WTC11 (cell line): ENCODE data around the gene C2orf80. TPM values are rescaled to one million over a fixed set of nuclear protein-coding genes. Genes with fewer than 3 reads are reported as not detected.

Experiments used
- ATAC-seq: fragments of 200-7000 bp; cut with Tn5 transposase; 2 replicates; pipeline ENCODE4 v1.10.0; 2021; ENCODE audit warnings: mild to moderate bottlenecking, moderate library complexity
- CTCF ChIA-PET: fragments of 300-600 bp; sonication (Branson Sonifier 250); formaldehyde crosslinking; loops from one replicate; lab custom pipeline; 2021; ENCODE audit warnings: antibody characterized with exemption; lab: Charles Lee
- POLR2A ChIA-PET: fragments of 350-600 bp; sonication (Branson Sonifier 250); formaldehyde crosslinking; loops from one replicate; lab custom pipeline; 2021; ENCODE audit warnings: antibody characterized with exemption; lab: Charles Lee
- DNase-seq: peaks from one replicate; pipeline ENCODE4 v3.0.0; 2021; ENCODE audit warnings: low spot score
- H3K27ac Mint-ChIP-seq: 2 replicates; pipeline ENCODE4 v1.8.0; 2021; ENCODE audit warnings: mixed read lengths
- H3K27me3 Mint-ChIP-seq: 2 replicates; pipeline ENCODE4 v1.8.0; 2021; ENCODE audit warnings: low read depth, mild to moderate bottlenecking, moderate library complexity, mixed read lengths
- H3K36me3 Mint-ChIP-seq: 2 replicates; pipeline ENCODE4 v1.8.0; 2021; ENCODE audit warnings: mixed read lengths
- H3K4me1 Mint-ChIP-seq: 2 replicates; pipeline ENCODE4 v1.8.0; 2022; ENCODE audit warnings: mixed read lengths
- H3K4me3 Mint-ChIP-seq: 2 replicates; pipeline ENCODE4 v1.8.0; 2021; ENCODE audit warnings: mild to moderate bottlenecking, moderate library complexity, mixed read lengths
- H3K9me3 Mint-ChIP-seq: 2 replicates; pipeline ENCODE4 v1.8.0; 2021; ENCODE audit warnings: mixed read lengths
- CREM ChIP-seq: sonication (generic); formaldehyde crosslinking; IDR thresholded peaks from 2 replicates; pipeline ENCODE4 v1.8.1; 2022; ENCODE audit warnings: mild to moderate bottlenecking, missing genetic modification reagents, moderate library complexity
- E2F1 ChIP-seq: sonication (generic); formaldehyde crosslinking; IDR thresholded peaks from 2 replicates; pipeline ENCODE4 v1.8.0; 2022; ENCODE audit warnings: mild to moderate bottlenecking, missing genetic modification reagents
- ETV6 ChIP-seq: sonication (generic); formaldehyde crosslinking; IDR thresholded peaks from 2 replicates; pipeline ENCODE4 v1.8.1; 2022; ENCODE audit warnings: mild to moderate bottlenecking, missing genetic modification reagents
- FOXP1 ChIP-seq: sonication (generic); formaldehyde crosslinking; IDR thresholded peaks from 2 replicates; pipeline ENCODE4 v1.8.0; 2022; ENCODE audit warnings: missing genetic modification reagents, mild to moderate bottlenecking, moderate library complexity, borderline replicate concordance
- FOXP4 ChIP-seq: sonication (generic); formaldehyde crosslinking; IDR thresholded peaks from 2 replicates; pipeline ENCODE4 v1.8.0; 2022; ENCODE audit warnings: mild to moderate bottlenecking, missing genetic modification reagents
- MYBL2 ChIP-seq: sonication (generic); formaldehyde crosslinking; IDR thresholded peaks from 2 replicates; pipeline ENCODE4 v1.8.1; 2023; ENCODE audit warnings: mild to moderate bottlenecking, moderate library complexity, missing genetic modification reagents
- PRRX2 ChIP-seq: fragments of 250-450 bp; sonication (Bioruptor Pico); IDR thresholded peaks from 2 replicates; pipeline ENCODE4 v1.8.0; 2021; ENCODE audit warnings: mild to moderate bottlenecking
- STAT6 ChIP-seq: sonication (generic); formaldehyde crosslinking; conservative IDR thresholded peaks from 2 replicates; pipeline ENCODE4 v1.8.1; 2023; ENCODE audit warnings: mild to moderate bottlenecking, low read depth, missing genetic modification reagents, moderate library complexity
- ZNF512 ChIP-seq: sonication (generic); formaldehyde crosslinking; IDR thresholded peaks from 2 replicates; pipeline ENCODE4 v1.8.1; 2022; ENCODE audit warnings: missing genetic modification reagents, borderline replicate concordance
- total RNA-seq: library from RNA; stranded (reverse); gene quantifications from 3 replicates; pipeline ENCODE4 v1.2.3, GENCODE V29; 2021
- TF ChIP-seq, protein P1 (sequence below): sonication (generic); formaldehyde crosslinking; conservative IDR thresholded peaks from 2 replicates; pipeline ENCODE4 v1.8.1; 2022; ENCODE audit warnings: mild to moderate bottlenecking, missing genetic modification reagents
- TF ChIP-seq, protein P2 (sequence below): sonication (generic); formaldehyde crosslinking; IDR thresholded peaks from 2 replicates; pipeline ENCODE4 v1.8.0; 2022; ENCODE audit warnings: missing genetic modification reagents
- TF ChIP-seq, protein P3 (sequence below): sonication (generic); formaldehyde crosslinking; IDR thresholded peaks from 2 replicates; pipeline ENCODE4 v1.8.1; 2022; ENCODE audit warnings: mild to moderate bottlenecking, missing genetic modification reagents, moderate library complexity, borderline replicate concordance
- TF ChIP-seq, protein P4 (sequence below): fragments of 250-450 bp; sonication (Bioruptor Pico); IDR thresholded peaks from 2 replicates; pipeline ENCODE4 v1.8.0; 2021; ENCODE audit warnings: mild to moderate bottlenecking
- TF ChIP-seq, protein P5 (sequence below): sonication (generic); formaldehyde crosslinking; IDR thresholded peaks from 2 replicates; pipeline ENCODE4 v1.8.0; 2023; ENCODE audit warnings: missing genetic modification reagents, mild to moderate bottlenecking, borderline replicate concordance

C2orf80 gene
- total RNA-seq, 1 experiment from 2014 or later: 0.87 TPM

DNA sequence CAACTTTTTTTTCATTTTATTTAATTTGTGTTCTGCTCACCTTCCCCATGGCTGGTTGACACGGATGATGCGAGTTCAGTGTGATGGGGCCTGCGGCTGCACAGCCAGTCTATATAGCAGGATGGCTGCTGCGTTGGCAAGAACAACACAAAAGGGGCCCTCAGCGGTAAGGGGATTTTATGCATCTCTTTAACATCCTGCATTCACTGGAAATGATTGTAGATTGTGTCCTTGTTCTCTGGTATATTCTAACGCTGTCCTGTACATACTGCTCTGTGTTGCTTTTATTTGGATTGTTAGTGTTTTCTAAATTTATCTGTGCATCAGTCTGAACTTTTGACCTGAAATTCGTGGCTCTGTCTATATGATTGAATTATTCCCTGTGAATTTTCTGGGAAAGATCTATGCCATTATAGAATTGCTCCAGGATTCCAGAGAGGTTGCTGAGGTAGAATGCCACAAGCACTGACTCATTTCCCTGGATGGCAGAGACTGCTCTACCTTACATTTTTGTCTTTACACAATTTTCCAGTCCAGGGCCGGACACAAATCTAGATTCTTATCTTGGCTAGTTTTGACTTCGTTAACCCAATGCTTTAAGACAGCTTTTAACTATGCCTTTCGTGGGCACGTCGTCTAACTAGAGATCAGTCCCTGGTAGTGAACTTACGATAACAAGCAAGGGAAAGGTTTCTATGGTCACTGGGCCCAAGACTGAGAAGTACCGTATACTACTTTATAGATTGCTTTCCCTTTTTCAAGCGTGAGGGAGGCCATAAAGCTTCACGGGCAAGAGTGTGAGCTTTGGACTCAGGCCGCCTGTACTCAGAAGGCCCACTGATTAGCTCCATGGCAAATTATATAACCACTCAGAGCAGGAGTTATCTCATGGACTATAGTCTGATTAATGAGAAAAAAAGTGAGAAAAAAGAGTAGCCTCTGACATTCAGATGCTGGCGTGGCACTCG lies 59.8 kb downstream of the C2orf80 start, which contains the start of gene CRYGC (continued):
- TF ChIP-seq FOXP4 (CRISPR knock-in tag) (no peak), ETV6 (no peak), E2F1 (CRISPR knock-in tag) (no peak), PRRX2 (CRISPR knock-in tag) (no peak), CREM (CRISPR knock-in tag) (no peak)
- TF ChIP-seq, protein P1, sequence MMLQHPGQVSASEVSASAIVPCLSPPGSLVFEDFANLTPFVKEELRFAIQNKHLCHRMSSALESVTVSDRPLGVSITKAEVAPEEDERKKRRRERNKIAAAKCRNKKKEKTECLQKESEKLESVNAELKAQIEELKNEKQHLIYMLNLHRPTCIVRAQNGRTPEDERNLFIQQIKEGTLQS (CRISPR knock-in tag): no peak
- TF ChIP-seq, protein P2, sequence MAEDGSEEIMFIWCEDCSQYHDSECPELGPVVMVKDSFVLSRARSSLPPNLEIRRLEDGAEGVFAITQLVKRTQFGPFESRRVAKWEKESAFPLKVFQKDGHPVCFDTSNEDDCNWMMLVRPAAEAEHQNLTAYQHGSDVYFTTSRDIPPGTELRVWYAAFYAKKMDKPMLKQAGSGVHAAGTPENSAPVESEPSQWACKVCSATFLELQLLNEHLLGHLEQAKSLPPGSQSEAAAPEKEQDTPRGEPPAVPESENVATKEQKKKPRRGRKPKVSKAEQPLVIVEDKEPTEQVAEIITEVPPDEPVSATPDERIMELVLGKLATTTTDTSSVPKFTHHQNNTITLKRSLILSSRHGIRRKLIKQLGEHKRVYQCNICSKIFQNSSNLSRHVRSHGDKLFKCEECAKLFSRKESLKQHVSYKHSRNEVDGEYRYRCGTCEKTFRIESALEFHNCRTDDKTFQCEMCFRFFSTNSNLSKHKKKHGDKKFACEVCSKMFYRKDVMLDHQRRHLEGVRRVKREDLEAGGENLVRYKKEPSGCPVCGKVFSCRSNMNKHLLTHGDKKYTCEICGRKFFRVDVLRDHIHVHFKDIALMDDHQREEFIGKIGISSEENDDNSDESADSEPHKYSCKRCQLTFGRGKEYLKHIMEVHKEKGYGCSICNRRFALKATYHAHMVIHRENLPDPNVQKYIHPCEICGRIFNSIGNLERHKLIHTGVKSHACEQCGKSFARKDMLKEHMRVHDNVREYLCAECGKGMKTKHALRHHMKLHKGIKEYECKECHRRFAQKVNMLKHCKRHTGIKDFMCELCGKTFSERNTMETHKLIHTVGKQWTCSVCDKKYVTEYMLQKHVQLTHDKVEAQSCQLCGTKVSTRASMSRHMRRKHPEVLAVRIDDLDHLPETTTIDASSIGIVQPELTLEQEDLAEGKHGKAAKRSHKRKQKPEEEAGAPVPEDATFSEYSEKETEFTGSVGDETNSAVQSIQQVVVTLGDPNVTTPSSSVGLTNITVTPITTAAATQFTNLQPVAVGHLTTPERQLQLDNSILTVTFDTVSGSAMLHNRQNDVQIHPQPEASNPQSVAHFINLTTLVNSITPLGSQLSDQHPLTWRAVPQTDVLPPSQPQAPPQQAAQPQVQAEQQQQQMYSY (CRISPR knock-in tag): no peak

DNA sequence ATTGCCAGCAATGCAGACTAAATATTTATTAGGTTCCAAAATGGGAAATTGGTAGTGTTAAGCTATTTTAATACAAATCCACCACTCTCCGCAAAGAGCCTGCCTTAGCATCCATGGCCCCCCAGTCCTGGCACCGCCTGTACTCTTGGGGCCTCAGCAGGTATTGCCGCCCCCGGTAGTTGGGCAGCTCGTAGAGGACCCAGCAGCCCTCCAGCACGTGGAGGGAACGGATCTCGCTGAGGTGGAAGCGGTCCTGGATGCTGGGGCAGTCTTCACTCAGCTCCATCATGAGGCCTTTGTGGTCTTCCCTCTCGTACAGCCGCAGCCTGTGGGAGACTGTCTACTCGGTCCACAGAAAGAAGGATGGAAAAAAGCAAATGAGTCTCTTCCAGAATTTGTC lies 61.7 kb downstream of the C2orf80 start:
- POLR2A ChIA-PET: no interaction called here
- CTCF ChIA-PET: interaction anchor here (0.5 to 1.0 kb wide), 2 partner anchors 26 to 126 kb away, joined by 3 to 5 read pairs; no protein-coding TSS in a partner anchor
- Mint-ChIP-seq H3K36me3 (no peaks in the 10 kb centered on the region), H3K27ac (no peak overlapping the region), H3K27me3 (no peaks in the 10 kb centered on the region; the same call in 1 of the 2 replicates), H3K9me3 (peaks cover 7% of the 10 kb centered on the region), H3K4me3 (no peak overlapping the region), H3K4me1 (peaks cover 17% of the 10 kb centered on the region)
- DNase-seq: no peak
- no peak for ATAC-seq
- TF ChIP-seq, protein P3, sequence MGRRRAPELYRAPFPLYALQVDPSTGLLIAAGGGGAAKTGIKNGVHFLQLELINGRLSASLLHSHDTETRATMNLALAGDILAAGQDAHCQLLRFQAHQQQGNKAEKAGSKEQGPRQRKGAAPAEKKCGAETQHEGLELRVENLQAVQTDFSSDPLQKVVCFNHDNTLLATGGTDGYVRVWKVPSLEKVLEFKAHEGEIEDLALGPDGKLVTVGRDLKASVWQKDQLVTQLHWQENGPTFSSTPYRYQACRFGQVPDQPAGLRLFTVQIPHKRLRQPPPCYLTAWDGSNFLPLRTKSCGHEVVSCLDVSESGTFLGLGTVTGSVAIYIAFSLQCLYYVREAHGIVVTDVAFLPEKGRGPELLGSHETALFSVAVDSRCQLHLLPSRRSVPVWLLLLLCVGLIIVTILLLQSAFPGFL (CRISPR knock-in tag): no peak
- TF ChIP-seq, protein P4, sequence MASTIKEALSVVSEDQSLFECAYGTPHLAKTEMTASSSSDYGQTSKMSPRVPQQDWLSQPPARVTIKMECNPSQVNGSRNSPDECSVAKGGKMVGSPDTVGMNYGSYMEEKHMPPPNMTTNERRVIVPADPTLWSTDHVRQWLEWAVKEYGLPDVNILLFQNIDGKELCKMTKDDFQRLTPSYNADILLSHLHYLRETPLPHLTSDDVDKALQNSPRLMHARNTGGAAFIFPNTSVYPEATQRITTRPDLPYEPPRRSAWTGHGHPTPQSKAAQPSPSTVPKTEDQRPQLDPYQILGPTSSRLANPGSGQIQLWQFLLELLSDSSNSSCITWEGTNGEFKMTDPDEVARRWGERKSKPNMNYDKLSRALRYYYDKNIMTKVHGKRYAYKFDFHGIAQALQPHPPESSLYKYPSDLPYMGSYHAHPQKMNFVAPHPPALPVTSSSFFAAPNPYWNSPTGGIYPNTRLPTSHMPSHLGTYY (CRISPR knock-in tag): no peak
- TF ChIP-seq FOXP1: no peak
- no peak for TF ChIP-seq MYBL2
- TF ChIP-seq, protein P5, sequence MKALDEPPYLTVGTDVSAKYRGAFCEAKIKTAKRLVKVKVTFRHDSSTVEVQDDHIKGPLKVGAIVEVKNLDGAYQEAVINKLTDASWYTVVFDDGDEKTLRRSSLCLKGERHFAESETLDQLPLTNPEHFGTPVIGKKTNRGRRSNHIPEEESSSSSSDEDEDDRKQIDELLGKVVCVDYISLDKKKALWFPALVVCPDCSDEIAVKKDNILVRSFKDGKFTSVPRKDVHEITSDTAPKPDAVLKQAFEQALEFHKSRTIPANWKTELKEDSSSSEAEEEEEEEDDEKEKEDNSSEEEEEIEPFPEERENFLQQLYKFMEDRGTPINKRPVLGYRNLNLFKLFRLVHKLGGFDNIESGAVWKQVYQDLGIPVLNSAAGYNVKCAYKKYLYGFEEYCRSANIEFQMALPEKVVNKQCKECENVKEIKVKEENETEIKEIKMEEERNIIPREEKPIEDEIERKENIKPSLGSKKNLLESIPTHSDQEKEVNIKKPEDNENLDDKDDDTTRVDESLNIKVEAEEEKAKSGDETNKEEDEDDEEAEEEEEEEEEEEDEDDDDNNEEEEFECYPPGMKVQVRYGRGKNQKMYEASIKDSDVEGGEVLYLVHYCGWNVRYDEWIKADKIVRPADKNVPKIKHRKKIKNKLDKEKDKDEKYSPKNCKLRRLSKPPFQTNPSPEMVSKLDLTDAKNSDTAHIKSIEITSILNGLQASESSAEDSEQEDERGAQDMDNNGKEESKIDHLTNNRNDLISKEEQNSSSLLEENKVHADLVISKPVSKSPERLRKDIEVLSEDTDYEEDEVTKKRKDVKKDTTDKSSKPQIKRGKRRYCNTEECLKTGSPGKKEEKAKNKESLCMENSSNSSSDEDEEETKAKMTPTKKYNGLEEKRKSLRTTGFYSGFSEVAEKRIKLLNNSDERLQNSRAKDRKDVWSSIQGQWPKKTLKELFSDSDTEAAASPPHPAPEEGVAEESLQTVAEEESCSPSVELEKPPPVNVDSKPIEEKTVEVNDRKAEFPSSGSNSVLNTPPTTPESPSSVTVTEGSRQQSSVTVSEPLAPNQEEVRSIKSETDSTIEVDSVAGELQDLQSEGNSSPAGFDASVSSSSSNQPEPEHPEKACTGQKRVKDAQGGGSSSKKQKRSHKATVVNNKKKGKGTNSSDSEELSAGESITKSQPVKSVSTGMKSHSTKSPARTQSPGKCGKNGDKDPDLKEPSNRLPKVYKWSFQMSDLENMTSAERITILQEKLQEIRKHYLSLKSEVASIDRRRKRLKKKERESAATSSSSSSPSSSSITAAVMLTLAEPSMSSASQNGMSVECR: no peak
- no peak for TF ChIP-seq ZNF512 (CRISPR knock-in tag)
- TF ChIP-seq STAT6 (CRISPR knock-in tag): no peak
